Fibroblast of lung (primary cell): ENCODE results near the gene XRCC2. TPM values are rescaled to one million over a fixed set of nuclear protein-coding genes. Genes with fewer than 3 reads are reported as not detected.
"Not testable (repeated sequence)": the region's sequence is repeated elsewhere in the genome, so short reads cannot be mapped to it uniquely, and the experiment has no call there.

Experiments
- DNase-seq, 2 donors: peaks; one replicate each; pipeline versions ENCODE4 v3.0.0 to v3.0.0-alpha.2; 2010; ENCODE audit warnings: low read depth in 2 of 2
- H2AFZ ChIP-seq: 2 replicates; pipeline ENCODE4 v1.5.1; 2012; ENCODE audit warnings: low read length, control low read depth, inconsistent platforms
- H3K27ac ChIP-seq: 2 replicates; pipeline ENCODE4 v1.5.1; 2011; ENCODE audit warnings: low read length, control low read depth; ENCODE audit not compliant: insufficient read depth
- H3K27me3 ChIP-seq: 2 replicates; pipeline ENCODE4 v1.5.1; 2011; ENCODE audit warnings: mild to moderate bottlenecking, low read length; ENCODE audit not compliant: control insufficient read depth, insufficient read depth
- H3K36me3 ChIP-seq: 2 replicates; pipeline ENCODE4 v1.5.1; 2011; ENCODE audit warnings: low read length; ENCODE audit not compliant: control insufficient read depth, insufficient read depth
- H3K4me1 ChIP-seq: 2 replicates; pipeline ENCODE4 v1.5.1; 2011; ENCODE audit warnings: low read length; ENCODE audit not compliant: control insufficient read depth, insufficient read depth; ENCODE audit errors: extremely low read depth
- H3K4me2 ChIP-seq: 2 replicates; pipeline ENCODE4 v1.5.1; 2011; ENCODE audit warnings: low read length, control low read depth; ENCODE audit not compliant: insufficient read depth; ENCODE audit errors: extremely low read depth
- H3K4me3 ChIP-seq, 4 experiments: fragments of 200-600 bp in 1 of 4; sonication (generic) in 1 of 4; replicated peaks in 1 of 4; 2 replicates each; pipeline ENCODE4 v1.5.1; 2011 to 2016; ENCODE audit warnings: low read length in 4 of 4, low read depth in 3 of 4, mild to moderate bottlenecking in 3 of 4, control low read depth in 2 of 4, inconsistent platforms in 1 of 4, mixed read lengths in 1 of 4; ENCODE audit not compliant: insufficient read depth in 1 of 4; ENCODE audit errors: control extremely low read depth in 1 of 4
- H3K79me2 ChIP-seq: 2 replicates; pipeline ENCODE4 v1.5.1; 2012; ENCODE audit warnings: mild to moderate bottlenecking, low read length, inconsistent platforms; ENCODE audit not compliant: control insufficient read depth, insufficient read depth
- H3K9ac ChIP-seq: 2 replicates; pipeline ENCODE4 v1.5.1; 2011; ENCODE audit warnings: mild to moderate bottlenecking, low read length, control low read depth; ENCODE audit not compliant: insufficient read depth
- H3K9me3 ChIP-seq: 2 replicates; pipeline ENCODE4 v1.5.1; 2012; ENCODE audit warnings: low read depth, low read length; ENCODE audit not compliant: control insufficient read depth, insufficient read depth
- H4K20me1 ChIP-seq: 2 replicates; pipeline ENCODE4 v1.5.1; 2011; ENCODE audit warnings: low read length; ENCODE audit not compliant: control insufficient read depth, insufficient read depth; ENCODE audit errors: extremely low read depth
- EZH2 ChIP-seq: IDR thresholded peaks from 2 replicates; pipeline ENCODE4 v1.5.1; 2012; ENCODE audit warnings: low read length, control low read depth, mild to moderate bottlenecking; ENCODE audit errors: missing control alignments
- polyA plus RNA-seq, 2 donors: library from polyadenylated mRNA; depleted of rRNA in 1 of 2; stranded (reverse) in 1 of 2; unstranded in 1 of 2; fragments of >200 nt; gene quantifications; 2 replicates each; pipeline ENCODE4 v1.2.1, GENCODE V29; 2011 to 2012; ENCODE audit warnings: missing spikeins in 1 of 2
- total RNA-seq: library from RNA; depleted of rRNA; stranded (reverse); fragments of >200 nt; gene quantifications from 2 replicates; pipeline ENCODE4 v1.2.1, GENCODE V29; 2014
- TF ChIP-seq, protein P1 (sequence below), 2 donors: IDR thresholded peaks in 1 of 2; conservative IDR thresholded peaks in 1 of 2; 1 replicate in 1 of 2; 2 replicates in 1 of 2; pipeline ENCODE4 v1.5.1; 2011 to 2012; ENCODE audit warnings: low read length in 2 of 2, control low read depth in 1 of 2, inconsistent platforms in 1 of 2, low read depth in 1 of 2, mild to moderate bottlenecking in 1 of 2

The XRCC2 gene
- total and polyA plus RNA-seq, 2 donors (not counting 1 experiment from before 2014, with no cell fraction given) = 0.66 to 1.4 TPM

DNA sequence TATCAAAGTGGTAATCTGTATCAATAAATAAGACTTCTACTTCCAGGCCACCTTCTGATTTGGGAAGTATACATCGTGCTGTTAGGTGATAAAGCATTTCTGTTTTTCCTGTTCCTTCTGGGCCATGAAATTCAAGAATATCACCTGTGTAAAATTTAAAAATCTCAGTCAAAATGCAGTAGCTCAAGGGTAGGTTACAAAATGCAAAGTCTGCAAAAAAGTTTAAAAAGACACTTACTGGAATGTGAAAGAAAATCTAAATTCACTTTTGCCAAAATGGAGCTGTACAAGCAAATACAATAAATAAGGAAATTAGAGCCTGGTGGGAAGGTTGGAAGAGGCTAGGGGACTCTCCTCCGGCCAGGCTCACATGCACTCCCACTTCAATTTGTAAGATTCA lies 26.7 kb downstream of the XRCC2 start:
- Histone ChIP-seq H3K9me3 (no peaks in the 10 kb centered on the region), H3K36me3 (no peaks in the 10 kb centered on the region), H3K9ac (no peak overlapping the region), H3K79me2 (no peaks in the 10 kb centered on the region), H3K27ac (no peak overlapping the region), H3K4me3 (no peak overlapping the region), H2AFZ (no peak overlapping the region), H3K4me2 (no peak overlapping the region), H3K27me3 (no peaks in the 10 kb centered on the region), H3K4me1 (no peaks in the 10 kb centered on the region), H4K20me1 (no peaks in the 10 kb centered on the region)
- no peak for DNase-seq
- TF ChIP-seq, protein P1, sequence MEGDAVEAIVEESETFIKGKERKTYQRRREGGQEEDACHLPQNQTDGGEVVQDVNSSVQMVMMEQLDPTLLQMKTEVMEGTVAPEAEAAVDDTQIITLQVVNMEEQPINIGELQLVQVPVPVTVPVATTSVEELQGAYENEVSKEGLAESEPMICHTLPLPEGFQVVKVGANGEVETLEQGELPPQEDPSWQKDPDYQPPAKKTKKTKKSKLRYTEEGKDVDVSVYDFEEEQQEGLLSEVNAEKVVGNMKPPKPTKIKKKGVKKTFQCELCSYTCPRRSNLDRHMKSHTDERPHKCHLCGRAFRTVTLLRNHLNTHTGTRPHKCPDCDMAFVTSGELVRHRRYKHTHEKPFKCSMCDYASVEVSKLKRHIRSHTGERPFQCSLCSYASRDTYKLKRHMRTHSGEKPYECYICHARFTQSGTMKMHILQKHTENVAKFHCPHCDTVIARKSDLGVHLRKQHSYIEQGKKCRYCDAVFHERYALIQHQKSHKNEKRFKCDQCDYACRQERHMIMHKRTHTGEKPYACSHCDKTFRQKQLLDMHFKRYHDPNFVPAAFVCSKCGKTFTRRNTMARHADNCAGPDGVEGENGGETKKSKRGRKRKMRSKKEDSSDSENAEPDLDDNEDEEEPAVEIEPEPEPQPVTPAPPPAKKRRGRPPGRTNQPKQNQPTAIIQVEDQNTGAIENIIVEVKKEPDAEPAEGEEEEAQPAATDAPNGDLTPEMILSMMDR (conservative IDR thresholded peaks at IDR 0.05 in 1 of 2, IDR thresholded peaks at IDR 0.05 in 1 of 2; ENCODE audit: low read depth in 1 of 2, low read length in 2 of 2) = no peak
- TF ChIP-seq EZH2 = no peak

DNA sequence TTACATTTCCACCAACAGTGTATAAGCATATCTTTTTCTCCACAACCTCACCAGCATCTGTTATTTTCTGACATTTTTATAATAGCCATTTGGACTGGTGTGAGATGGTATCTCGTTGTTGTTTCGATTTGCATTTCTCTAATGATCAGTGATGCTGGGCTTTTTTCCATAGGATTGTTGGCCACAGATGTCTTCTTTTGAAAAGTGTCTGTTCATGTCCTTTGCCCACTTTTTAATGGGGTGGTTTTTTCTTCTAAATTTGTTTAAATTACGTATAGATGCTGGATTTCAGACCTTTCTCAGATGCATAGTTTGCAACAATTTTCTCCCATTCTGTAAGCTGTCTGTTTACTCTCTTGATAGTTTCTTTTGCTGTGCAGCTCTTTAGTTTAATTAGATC lies 28.9 kb downstream of the XRCC2 start:
- no peaks in the 10 kb centered on the region for H3K4me1 ChIP-seq
- H3K4me3 ChIP-seq = no peak overlapping the region
- H3K36me3 ChIP-seq = no peaks in the 10 kb centered on the region
- no peaks in the 10 kb centered on the region for H4K20me1 ChIP-seq
- no peaks in the 10 kb centered on the region for H3K9me3 ChIP-seq
- no peak for TF ChIP-seq EZH2
- TF ChIP-seq, protein P1 (conservative IDR thresholded peaks at IDR 0.05 in 1 of 2, IDR thresholded peaks at IDR 0.05 in 1 of 2; ENCODE audit: low read depth in 1 of 2, low read length in 2 of 2) = no peak
- no peak overlapping the region for H2AFZ ChIP-seq
- H3K79me2 ChIP-seq = no peaks in the 10 kb centered on the region
- no peak overlapping the region for H3K9ac ChIP-seq
- no peak overlapping the region for H3K4me2 ChIP-seq
- H3K27me3 ChIP-seq = no peaks in the 10 kb centered on the region
- no peak overlapping the region for H3K27ac ChIP-seq
- DNase-seq = no peak

DNA sequence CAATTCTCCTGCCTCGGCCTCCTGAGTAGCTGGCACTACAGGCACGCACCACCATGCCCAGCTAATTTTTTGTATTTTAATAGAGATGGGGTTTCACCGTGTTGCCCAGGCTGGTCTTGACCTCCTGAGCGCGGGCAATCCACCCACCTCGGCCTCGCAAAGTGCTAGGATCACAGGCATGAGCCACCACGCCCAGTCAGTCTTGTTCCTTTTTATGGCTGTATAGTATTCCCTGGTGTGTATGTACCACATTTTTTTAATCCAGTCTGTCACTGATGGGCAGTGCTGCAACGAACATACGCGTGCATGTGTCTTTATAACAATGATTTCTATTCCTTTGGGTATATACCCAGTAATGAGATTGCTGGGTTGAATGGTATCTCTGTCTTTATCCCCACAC lies 29.4 kb downstream of the XRCC2 start:
- not testable (repeated sequence) for H3K9ac ChIP-seq, H3K79me2 ChIP-seq, H4K20me1 ChIP-seq, H2AFZ ChIP-seq, H3K27ac ChIP-seq, H3K9me3 ChIP-seq, H3K27me3 ChIP-seq, H3K4me1 ChIP-seq, H3K4me3 ChIP-seq, H3K4me2 ChIP-seq, H3K36me3 ChIP-seq, DNase-seq
